HG03060 (cell line): ENCODE measurements around the gene TRPV4.

Experiments
- ATAC-seq: cut with Tn5 transposase; IDR thresholded peaks from one replicate; pipeline ENCODE4 v1.9.1; 2021; ENCODE audit warnings: low read depth, moderate number of reproducible peaks; ENCODE audit not compliant: unreplicated experiment

TRPV4 gene

GRCh38 chr12:109782326-109782703 is 50.9 kb downstream of the TRPV4 start:
- no peak for ATAC-seq

- no peak for ATAC-seq
Observed at GRCh38 chr12:109781668-109782325, 51.4 kb downstream of the TRPV4 start.

GRCh38 chr12:109779382-109779781 is 53.8 kb downstream of the TRPV4 start:
- ATAC-seq = no peak

- ATAC-seq = no peak
Observed at GRCh38 chr12:109778684-109779083, 54.5 kb downstream of the TRPV4 start.

- no peak for ATAC-seq
Observed at GRCh38 chr12:109777544-109777943, 55.7 kb downstream of the TRPV4 start.

GRCh38 chr12:109776624-109777023 is 56.6 kb downstream of the TRPV4 start:
- no peak for ATAC-seq

- no peak for ATAC-seq
Observed at GRCh38 chr12:109775172-109775881, 57.9 kb downstream of the TRPV4 start.

- ATAC-seq = no peak
Observed at GRCh38 chr12:109773384-109774011, 59.7 kb downstream of the TRPV4 start.

- no peak for ATAC-seq
Observed at GRCh38 chr12:109772622-109773321, 60.4 kb downstream of the TRPV4 start.

- ATAC-seq = no peak
Observed at GRCh38 chr12:109771746-109772621, 61.2 kb downstream of the TRPV4 start.

GRCh38 chr12:109770861-109771670 is 62.1 kb downstream of the TRPV4 start:
- ATAC-seq = no peak

GRCh38 chr12:109770104-109770860 is 62.9 kb downstream of the TRPV4 start:
- ATAC-seq = no peak

- no peak for ATAC-seq
Observed at GRCh38 chr12:109768901-109769670, 64.1 kb downstream of the TRPV4 start.

GRCh38 chr12:109767991-109768900 is 65.0 kb downstream of the TRPV4 start:
- no peak for ATAC-seq

GRCh38 chr12:109767456-109767855 is 65.7 kb downstream of the TRPV4 start:
- no peak for ATAC-seq

- ATAC-seq = no peak
Observed at GRCh38 chr12:109766251-109766778, 66.9 kb downstream of the TRPV4 start.

GRCh38 chr12:109765446-109765810 is 67.8 kb downstream of the TRPV4 start:
- ATAC-seq = no peak
